ENCODE results near the gene PCSK6.

DNA sequence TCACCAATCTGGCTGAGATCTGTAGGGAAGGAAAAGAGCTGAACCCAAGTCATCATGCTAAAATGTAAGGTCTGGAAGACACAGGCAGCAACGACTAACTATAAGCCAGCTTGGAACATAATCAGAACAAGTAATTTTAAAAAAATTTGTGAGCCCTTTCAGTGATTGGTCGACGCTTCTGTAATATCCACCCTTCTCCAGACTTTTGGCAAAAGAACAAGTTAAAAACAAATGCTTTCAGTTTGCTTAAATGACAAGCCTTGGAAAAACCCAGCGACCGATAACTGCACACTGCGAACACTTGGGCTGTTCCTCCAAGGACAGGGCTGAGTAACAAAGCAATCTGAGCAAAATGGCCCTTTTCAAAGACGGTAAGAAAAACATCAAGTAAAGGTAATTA, 49.6 kb downstream of the PCSK6 start:
- TF ChIP-seq, protein P1, sequence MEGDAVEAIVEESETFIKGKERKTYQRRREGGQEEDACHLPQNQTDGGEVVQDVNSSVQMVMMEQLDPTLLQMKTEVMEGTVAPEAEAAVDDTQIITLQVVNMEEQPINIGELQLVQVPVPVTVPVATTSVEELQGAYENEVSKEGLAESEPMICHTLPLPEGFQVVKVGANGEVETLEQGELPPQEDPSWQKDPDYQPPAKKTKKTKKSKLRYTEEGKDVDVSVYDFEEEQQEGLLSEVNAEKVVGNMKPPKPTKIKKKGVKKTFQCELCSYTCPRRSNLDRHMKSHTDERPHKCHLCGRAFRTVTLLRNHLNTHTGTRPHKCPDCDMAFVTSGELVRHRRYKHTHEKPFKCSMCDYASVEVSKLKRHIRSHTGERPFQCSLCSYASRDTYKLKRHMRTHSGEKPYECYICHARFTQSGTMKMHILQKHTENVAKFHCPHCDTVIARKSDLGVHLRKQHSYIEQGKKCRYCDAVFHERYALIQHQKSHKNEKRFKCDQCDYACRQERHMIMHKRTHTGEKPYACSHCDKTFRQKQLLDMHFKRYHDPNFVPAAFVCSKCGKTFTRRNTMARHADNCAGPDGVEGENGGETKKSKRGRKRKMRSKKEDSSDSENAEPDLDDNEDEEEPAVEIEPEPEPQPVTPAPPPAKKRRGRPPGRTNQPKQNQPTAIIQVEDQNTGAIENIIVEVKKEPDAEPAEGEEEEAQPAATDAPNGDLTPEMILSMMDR (IDR thresholded peaks at IDR 0.05): no peak
- no peak for TF ChIP-seq POLR2A (IDR thresholded peaks at IDR 0.05)
